DND-41 (cell line): ENCODE data around the gene EFHC1.

Source experiments
- CTCF ChIP-seq: IDR thresholded peaks from 2 replicates; pipeline ENCODE4 v1.5.1; 2012; ENCODE audit warnings: borderline replicate concordance, low read length, moderate library complexity, mild to moderate bottlenecking; ENCODE audit not compliant: poor library complexity, severe bottlenecking; ENCODE audit errors: extremely low read depth
- EZH2 ChIP-seq: IDR thresholded peaks from 3 replicates; pipeline ENCODE4 v1.6.1; 2012; ENCODE audit warnings: borderline replicate concordance, low read depth, mild to moderate bottlenecking, moderate library complexity, low read length, inconsistent platforms; ENCODE audit not compliant: severe bottlenecking

GRCh38 chr6:52552278-52552643, 132.1 kb downstream of the EFHC1 start:
- TF ChIP-seq CTCF (no peak), EZH2 (no peak)
